Sigmoid colon (tissue), 7 donors: ENCODE measurements around the gene KCND3. TPM values are rescaled to one million over a fixed set of nuclear protein-coding genes. Genes with fewer than 3 reads are reported as not detected.

ENCODE experiments used
- DNase-seq: peaks from one replicate; pipeline ENCODE4 v3.0.0-alpha.2; 2019
- H3K27ac ChIP-seq, 4 donors: fragments of 200-600 bp; sonication (generic); one replicate each; pipeline ENCODE4 v1.5.1; 2016 to 2019; ENCODE audit warnings: mild to moderate bottlenecking in 1 of 4
- H3K27me3 ChIP-seq, 3 donors: fragments of 200-600 bp; sonication (generic); one replicate each; pipeline ENCODE4 v1.5.1; 2019; ENCODE audit warnings: mild to moderate bottlenecking in 1 of 3
- H3K36me3 ChIP-seq, 4 donors: fragments of 200-600 bp; sonication (generic); one replicate each; pipeline ENCODE4 v1.5.1; 2016 to 2019
- H3K4me1 ChIP-seq, 4 donors: fragments of 200-600 bp; sonication (generic); one replicate each; pipeline ENCODE4 v1.5.1; 2017 to 2019
- H3K4me3 ChIP-seq, 4 donors: fragments of 200-600 bp; sonication (generic); one replicate each; pipeline ENCODE4 v1.5.1; 2017 to 2019; ENCODE audit warnings: mild to moderate bottlenecking in 2 of 4, moderate library complexity in 1 of 4
- H3K9me3 ChIP-seq, 4 donors: fragments of 200-600 bp in 3 of 4; sonication (generic) in 3 of 4; one replicate each; pipeline versions ENCODE4 v1.5.1 to v1.6.1; 2013 to 2019
- EP300 ChIP-seq, 4 donors: sonication (generic); formaldehyde crosslinking; IDR thresholded peaks; one replicate each; pipeline ENCODE4 v1.6.1; 2017; ENCODE audit warnings: antibody characterized with exemption in 4 of 4
- POLR2A ChIP-seq, 2 donors: fragments of 450-650 bp; IDR thresholded peaks; one replicate each; pipeline ENCODE4 v1.6.1; 2016; ENCODE audit warnings: antibody characterized with exemption in 2 of 2, mild to moderate bottlenecking in 2 of 2, moderate library complexity in 2 of 2
- POLR2AphosphoS5 ChIP-seq, 4 donors: sonication (generic); formaldehyde crosslinking; IDR thresholded peaks; one replicate each; pipeline ENCODE4 v1.6.1; 2017; ENCODE audit warnings: antibody characterized with exemption in 4 of 4
- WGBS, 2 donors: extraction: QIAGEN DNeasy Blood & Tissue Kit; methylation state at CpG; one replicate each; pipeline ENCODE4 v1.1.7; 2013; 5-methylcytosine and 5-hydroxymethylcytosine counted together
- intact Hi-C: fragments of 100-400 bp; cut with DNase I; formaldehyde crosslinking; loops from one replicate; pipeline ENCODE4 v1.15.1; 2023
- polyA plus RNA-seq, 3 donors: library from polyadenylated mRNA; stranded (reverse); fragments of 200-250 nt; gene quantifications; one replicate each; pipeline ENCODE4 v1.2.3, GENCODE V29; 2013
- total RNA-seq, 4 donors: library from RNA; depleted of rRNA; stranded (reverse); fragments of >200 nt; gene quantifications; one replicate each; pipeline ENCODE4 v1.1.0, GENCODE V29; 2016
- TF ChIP-seq, protein P1 (sequence below), 4 experiments: fragments of 450-650 bp in 3 of 4; fragments of 200-600 bp in 1 of 4; IDR thresholded peaks; one replicate each; pipeline ENCODE4 v1.5.1; 2016 to 2019; ENCODE audit warnings: antibody characterized with exemption in 4 of 4, mild to moderate bottlenecking in 3 of 4, moderate library complexity in 2 of 4
- donor health status: healthy with polysubstance abuse.
- donor health status: Bipolar disorder and iron deficiency.
- donor health status: healthy.

KCND3 gene
- total and polyA plus RNA-seq, 7 donors, result 0.23 to 18.3 (median 5.9) TPM

DNA sequence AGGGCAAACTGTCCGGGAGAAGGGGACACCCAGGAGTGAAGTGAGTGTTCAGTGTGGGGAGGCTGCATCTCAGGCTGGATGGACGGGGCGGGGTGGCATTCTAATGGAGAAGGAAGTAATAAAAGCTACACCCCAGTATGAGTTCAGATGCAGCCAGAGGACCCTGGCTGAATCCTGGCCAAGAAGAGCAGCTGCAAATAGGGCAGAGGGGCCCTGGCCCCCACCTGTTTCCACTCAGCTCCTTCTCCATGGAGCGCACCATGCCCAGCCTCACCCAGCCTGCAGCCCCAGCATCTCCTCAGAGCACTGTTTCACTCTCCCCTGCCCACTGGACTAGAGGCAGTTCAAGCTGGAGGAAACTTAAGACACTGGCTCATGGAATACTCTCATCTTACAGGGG is 46.4 kb downstream of the KCND3 start:
- no peak overlapping the region for H3K27ac ChIP-seq
- H3K9me3 ChIP-seq, result no peaks in the 10 kb centered on the region
- 46 to 72% methylated on average over 4 of the region's 4 CpGs for WGBS, 2 donors
- H3K4me3 ChIP-seq, result no peak overlapping the region
- no peaks in the 10 kb centered on the region for H3K36me3 ChIP-seq
- DNase-seq, result no peak
- peaks cover 0 to 8% (median 6%) of the 10 kb centered on the region in 4 donors for H3K4me1 ChIP-seq
- intact Hi-C loops, result no loop called here
- TF ChIP-seq POLR2A (IDR thresholded peaks at IDR 0.05), result no peak
- TF ChIP-seq, protein P1, sequence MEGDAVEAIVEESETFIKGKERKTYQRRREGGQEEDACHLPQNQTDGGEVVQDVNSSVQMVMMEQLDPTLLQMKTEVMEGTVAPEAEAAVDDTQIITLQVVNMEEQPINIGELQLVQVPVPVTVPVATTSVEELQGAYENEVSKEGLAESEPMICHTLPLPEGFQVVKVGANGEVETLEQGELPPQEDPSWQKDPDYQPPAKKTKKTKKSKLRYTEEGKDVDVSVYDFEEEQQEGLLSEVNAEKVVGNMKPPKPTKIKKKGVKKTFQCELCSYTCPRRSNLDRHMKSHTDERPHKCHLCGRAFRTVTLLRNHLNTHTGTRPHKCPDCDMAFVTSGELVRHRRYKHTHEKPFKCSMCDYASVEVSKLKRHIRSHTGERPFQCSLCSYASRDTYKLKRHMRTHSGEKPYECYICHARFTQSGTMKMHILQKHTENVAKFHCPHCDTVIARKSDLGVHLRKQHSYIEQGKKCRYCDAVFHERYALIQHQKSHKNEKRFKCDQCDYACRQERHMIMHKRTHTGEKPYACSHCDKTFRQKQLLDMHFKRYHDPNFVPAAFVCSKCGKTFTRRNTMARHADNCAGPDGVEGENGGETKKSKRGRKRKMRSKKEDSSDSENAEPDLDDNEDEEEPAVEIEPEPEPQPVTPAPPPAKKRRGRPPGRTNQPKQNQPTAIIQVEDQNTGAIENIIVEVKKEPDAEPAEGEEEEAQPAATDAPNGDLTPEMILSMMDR (IDR thresholded peaks at IDR 0.05), result no peak
- TF ChIP-seq EP300 (IDR thresholded peaks at IDR 0.05), result no peak
- TF ChIP-seq POLR2AphosphoS5 (IDR thresholded peaks at IDR 0.05), result no peak
- no peaks in the 10 kb centered on the region for H3K27me3 ChIP-seq

DNA sequence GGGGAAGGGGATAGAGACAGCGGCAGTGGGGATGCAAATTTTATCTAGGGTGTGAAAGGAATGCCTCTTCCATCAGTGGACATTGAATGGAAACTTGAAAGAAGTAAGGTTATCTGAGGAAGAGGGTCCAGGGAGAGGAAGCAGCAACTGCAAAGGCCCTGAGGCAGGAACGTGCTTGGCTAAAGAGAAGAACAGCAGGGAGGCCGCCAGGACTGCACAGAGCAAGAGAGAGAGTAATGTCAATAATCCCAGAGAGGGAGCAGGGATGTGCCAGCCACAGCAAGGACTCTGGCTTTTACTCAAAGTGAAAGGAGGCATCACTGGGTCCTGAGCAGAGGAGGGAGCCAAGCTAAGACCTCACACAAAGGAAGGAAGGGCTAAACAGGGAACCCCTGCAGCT is 50.9 kb downstream of the KCND3 start:
- intact Hi-C loops, result no loop called here
- Histone ChIP-seq H3K4me1 (no peaks in the 10 kb centered on the region), H3K27me3 (no peaks in the 10 kb centered on the region), H3K9me3 (no peaks in the 10 kb centered on the region), H3K4me3 (no peak overlapping the region), H3K36me3 (no peaks in the 10 kb centered on the region), H3K27ac (no peak overlapping the region)
- TF ChIP-seq POLR2A (IDR thresholded peaks at IDR 0.05), result no peak
- TF ChIP-seq, protein P1 (IDR thresholded peaks at IDR 0.05), result no peak
- no peak for TF ChIP-seq POLR2AphosphoS5 (IDR thresholded peaks at IDR 0.05)
- no peak for TF ChIP-seq EP300 (IDR thresholded peaks at IDR 0.05)
- DNase-seq, result peak; percentile 28
- 84 to 90% methylated on average over 3 of the region's 3 CpGs for WGBS, 2 donors

DNA sequence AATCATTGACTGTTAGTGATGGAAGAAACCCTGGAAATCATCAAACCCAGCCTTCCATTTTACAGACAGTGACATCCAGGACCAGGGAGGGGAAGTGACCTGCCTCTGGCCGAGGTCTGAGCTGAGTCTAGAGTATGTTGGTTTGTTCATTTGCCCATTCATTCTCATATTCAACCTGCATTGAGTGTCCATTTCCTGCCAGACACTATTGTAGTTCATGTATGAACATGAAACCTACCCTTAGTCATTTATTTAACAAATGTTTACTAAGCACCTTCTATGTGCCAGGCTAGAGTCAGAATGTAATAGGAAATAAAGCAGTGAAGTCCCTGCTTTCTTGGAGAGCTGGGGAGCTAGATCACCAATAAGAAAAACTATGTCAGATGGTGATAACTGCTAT is 51.3 kb downstream of the KCND3 start:
- TF ChIP-seq POLR2A (IDR thresholded peaks at IDR 0.05), result no peak
- no peak for TF ChIP-seq POLR2AphosphoS5 (IDR thresholded peaks at IDR 0.05)
- TF ChIP-seq, protein P1 (IDR thresholded peaks at IDR 0.05), result no peak
- TF ChIP-seq EP300 (IDR thresholded peaks at IDR 0.05), result no peak
- H3K4me1 ChIP-seq, result no peaks in the 10 kb centered on the region
- intact Hi-C loops, result no loop called here
- no peaks in the 10 kb centered on the region for H3K27me3 ChIP-seq
- no peaks in the 10 kb centered on the region for H3K36me3 ChIP-seq
- DNase-seq, result peak; percentile 4
- no peak overlapping the region for H3K27ac ChIP-seq
- WGBS, 2 donors, result 0 to 35% methylated on average over 1 of the region's 1 CpG
- no peak overlapping the region for H3K4me3 ChIP-seq
- no peaks in the 10 kb centered on the region for H3K9me3 ChIP-seq

DNA sequence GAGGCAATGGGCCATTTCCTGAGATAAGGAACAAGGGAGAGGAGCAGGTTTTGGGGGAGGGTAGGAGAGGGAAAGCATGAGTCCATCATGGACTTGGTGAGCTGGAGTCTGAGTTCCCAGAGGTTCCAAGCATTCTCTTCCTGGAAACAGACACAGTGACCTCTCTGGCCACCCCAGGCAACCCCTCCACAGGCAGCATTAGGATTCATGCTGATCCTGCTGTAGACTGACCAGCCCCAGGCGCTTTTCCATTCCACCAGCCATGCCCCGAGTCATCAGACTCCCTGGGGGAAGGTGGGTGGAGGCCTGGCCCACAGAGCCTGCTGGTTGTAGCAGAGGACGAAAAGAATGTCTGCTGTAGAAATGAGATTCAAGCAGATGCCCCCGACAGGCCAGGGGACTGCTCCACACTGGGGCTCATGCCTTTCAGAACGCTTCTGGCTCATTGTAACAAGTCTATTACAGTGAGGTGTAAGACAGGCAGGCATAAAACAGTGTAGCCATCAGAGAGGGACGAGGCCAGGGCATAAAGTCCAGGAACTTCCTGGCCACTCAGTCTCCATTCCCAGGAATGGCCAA is 52.2 kb downstream of the KCND3 start:
- DNase-seq, result peak; percentile 47
- no peak overlapping the region for H3K27ac ChIP-seq
- no peaks in the 10 kb centered on the region for H3K27me3 ChIP-seq
- intact Hi-C loops, result no loop called here
- no peaks in the 10 kb centered on the region for H3K9me3 ChIP-seq
- no peak for TF ChIP-seq POLR2A (IDR thresholded peaks at IDR 0.05)
- TF ChIP-seq, protein P1 (IDR thresholded peaks at IDR 0.05), result no peak
- no peak for TF ChIP-seq EP300 (IDR thresholded peaks at IDR 0.05)
- no peak for TF ChIP-seq POLR2AphosphoS5 (IDR thresholded peaks at IDR 0.05)
- 49 to 55% methylated on average over 6 of the region's 6 CpGs for WGBS, 2 donors
- no peaks in the 10 kb centered on the region for H3K4me1 ChIP-seq
- H3K4me3 ChIP-seq, result no peak overlapping the region
- no peaks in the 10 kb centered on the region for H3K36me3 ChIP-seq
